ENCODE measurements around the gene ROGDI. TPM values are rescaled to one million over a fixed set of nuclear protein-coding genes. Genes with fewer than 3 reads are reported as not detected.

ROGDI gene
- total RNA-seq, 1 donor from 2014 or later, result 11.7 TPM

DNA sequence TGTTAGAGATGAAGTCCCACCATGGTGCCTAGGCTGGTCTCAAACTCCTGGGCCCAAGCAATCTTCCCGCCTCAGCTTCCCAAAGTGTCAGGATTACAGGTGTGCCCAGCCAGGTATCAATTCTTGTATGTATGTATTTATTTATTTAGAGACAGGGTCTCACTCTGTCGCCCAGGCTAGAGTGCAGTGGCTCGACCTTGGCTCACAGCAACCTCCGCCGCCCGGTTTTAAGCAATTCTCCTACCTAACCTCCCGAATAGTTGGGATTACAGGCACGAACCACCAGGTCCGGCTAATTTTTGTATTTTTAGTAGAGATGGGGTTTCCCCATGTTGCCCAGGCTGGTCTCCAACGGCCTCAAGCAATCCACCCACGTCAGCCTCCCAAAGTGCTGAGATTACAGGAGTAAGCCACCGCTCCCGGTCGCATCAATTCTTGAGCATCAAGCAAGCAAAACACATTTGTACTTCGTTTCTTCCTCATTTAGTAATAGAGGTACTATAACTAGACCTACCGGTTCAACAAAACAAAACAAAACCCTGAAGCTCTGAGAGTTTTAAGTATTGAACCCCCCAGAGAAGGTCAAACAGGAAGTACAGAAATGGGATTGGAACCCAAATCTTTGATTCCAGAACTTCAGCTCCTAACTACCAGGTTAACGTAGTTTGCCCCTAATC lies 34.4 kb downstream of the ROGDI start:
- DNase-seq (ENCODE audit: low read depth, low spot score), result no peak

GRCh38 chr16:4766875-4767628 lies 35.4 kb downstream of the ROGDI start, which contains the start of gene ZNF500:
Gene ZNF500, minus strand, starts transcription at chr16:4767162. Its CDS starts 1,184 bp downstream, at chr16:4765978.
- peak; percentile 88 for DNase-seq (ENCODE audit: low read depth, low spot score)

GRCh38 chr16:4765511-4766474 lies 36.6 kb downstream of the ROGDI start:
- DNase-seq (ENCODE audit: low read depth, low spot score), result no peak

GRCh38 chr16:4763791-4764190 lies 38.6 kb downstream of the ROGDI start:
- DNase-seq (ENCODE audit: low read depth, low spot score), result no peak

- DNase-seq (ENCODE audit: low read depth, low spot score), result no peak
Measured at GRCh38 chr16:4762205-4762604, 40.2 kb downstream of the ROGDI start.

DNA sequence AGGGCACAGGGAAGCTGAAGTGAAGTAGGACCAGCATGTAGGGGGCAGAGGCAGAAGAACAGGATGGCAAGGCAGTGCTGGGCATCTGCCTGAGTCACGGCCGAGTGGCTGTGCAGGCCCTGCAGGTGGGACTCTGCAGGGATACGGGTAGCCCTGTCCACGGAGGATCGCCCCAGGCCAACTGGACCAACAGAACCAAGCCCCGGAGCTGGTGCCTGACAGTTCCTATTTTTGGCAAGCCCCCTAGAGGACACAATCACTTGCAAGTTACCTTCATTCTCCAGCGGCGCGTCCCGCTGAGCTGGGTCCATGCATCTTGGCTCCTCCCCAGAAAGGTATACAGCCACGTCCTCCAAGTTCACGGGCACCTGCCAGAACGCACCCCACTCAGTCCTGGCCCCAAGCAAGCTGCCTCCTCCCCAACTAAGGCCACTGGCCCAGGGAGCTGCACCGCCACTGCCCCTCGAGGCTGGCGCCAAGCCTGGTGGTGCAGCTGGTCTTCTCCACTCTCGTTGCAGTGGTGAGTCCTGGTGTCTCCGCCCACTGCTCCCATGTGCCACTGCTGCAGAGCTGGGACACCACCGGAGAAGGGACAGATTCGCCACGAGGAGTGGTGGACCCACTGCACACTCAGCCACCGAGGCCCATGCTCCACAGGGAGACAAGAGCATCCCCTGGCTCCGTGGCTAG lies 42.1 kb downstream of the ROGDI start:
- no peak for DNase-seq (ENCODE audit: low read depth, low spot score)

- no peak for DNase-seq (ENCODE audit: low read depth, low spot score)
Measured at GRCh38 chr16:4755687-4756086, 46.7 kb downstream of the ROGDI start.

- no peak for DNase-seq (ENCODE audit: low read depth, low spot score)
Measured at GRCh38 chr16:4754865-4755264, 47.6 kb downstream of the ROGDI start.

DNA sequence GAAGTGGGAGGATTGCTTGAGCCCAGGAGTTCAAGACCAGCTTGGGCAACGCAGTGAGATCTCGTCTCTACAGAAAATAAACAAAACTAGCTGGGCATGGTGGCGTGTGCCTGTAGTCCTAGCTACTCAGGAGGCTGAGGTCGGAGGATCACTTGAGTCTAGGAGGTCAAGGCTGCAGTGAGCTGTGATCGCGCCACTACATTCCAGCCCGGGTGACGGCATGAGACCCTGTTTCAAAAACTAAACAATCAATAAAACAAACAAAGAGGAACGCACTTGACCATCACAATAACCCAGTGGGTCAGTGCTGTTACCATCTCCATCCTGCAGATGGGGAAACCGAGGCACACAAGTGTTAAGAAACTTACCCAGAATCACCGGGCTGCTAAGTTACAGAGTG lies 49.2 kb downstream of the ROGDI start:
- DNase-seq (ENCODE audit: low read depth, low spot score), result no peak

GRCh38 chr16:4752351-4753100 lies 49.9 kb downstream of the ROGDI start:
- no peak for DNase-seq (ENCODE audit: low read depth, low spot score)

DNA sequence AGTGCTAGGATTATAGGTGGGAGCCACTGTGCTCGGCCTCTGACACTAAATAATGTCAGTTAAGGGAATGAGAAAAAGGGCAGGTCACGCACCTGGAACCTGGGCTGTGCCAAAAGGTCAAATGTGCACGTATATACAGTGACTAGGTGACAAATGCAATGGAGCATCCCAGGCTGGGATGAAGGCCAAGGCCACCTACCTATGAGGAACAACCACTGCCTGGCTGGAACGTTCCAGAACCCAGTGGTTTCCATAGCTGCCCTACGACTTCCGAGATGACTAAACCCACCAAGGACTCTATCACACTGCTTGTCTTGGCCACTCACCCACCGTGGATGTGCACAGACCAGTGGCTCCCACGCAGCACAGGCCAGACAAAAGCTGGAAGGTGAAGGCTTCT lies 51.5 kb downstream of the ROGDI start:
- DNase-seq (ENCODE audit: low read depth, low spot score), result no peak

DNA sequence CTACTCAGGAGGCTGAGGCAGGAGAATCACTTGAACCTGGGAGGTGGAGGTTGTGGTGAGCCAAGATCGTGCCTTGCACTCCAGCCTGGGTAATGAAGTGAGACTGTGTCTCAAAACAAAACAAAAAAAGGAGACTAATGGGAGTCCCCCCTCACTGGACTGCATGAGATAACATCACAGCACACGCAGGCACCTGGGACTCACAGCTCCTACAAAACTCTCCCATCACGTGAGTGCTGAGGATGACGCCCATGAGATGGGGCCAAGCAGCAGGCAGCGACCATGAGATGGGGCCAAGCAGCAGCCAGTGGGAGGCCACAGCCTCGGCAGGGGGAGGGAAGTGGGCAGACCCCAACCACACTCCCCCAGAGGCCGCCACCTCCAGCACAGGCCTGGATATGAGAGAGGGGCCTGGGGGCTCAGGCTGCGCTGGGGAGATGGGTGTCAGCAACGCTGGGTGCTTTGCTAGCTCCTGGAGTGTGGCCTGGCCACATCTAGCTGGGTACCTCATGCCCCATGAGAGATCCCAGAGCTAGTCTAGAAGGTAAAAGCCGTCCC lies 52.7 kb downstream of the ROGDI start:
- DNase-seq (ENCODE audit: low read depth, low spot score), result no peak

DNA sequence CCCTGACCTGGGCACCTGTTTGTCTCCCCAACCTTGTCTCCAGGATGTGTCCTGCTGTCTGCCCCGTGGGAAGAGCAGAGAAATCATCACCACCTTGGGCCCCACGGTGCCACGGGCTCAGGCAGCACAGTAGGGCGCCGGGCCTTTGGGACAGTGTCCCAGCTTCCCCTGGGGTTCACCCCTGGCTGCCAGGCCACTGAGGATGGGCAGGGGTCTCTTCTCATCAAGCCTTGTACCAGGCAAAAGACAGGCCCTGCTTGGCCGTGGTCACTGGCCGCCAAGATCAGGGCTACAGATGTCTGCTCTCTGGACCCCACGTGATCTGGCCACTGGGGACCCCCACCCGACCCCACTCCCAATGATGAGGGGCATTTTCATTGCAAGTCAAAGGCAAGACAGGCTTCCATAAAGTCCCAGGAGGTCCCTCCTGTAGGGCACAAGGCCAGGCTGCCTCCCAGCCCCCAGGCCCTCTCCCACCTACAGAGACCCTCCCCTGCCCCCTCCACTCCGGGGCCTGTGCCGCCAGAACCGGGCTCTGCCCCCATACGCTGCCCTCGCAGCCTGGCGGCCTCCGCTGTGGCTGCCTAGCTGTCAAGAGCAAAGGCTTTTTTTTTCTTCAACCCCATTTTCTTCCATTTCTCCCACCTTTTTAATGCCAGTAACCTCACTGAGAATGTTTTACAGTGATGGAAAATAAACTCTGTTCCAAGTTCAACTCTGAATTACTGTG lies 53.6 kb downstream of the ROGDI start:
- DNase-seq (ENCODE audit: low read depth, low spot score), result no peak

DNA sequence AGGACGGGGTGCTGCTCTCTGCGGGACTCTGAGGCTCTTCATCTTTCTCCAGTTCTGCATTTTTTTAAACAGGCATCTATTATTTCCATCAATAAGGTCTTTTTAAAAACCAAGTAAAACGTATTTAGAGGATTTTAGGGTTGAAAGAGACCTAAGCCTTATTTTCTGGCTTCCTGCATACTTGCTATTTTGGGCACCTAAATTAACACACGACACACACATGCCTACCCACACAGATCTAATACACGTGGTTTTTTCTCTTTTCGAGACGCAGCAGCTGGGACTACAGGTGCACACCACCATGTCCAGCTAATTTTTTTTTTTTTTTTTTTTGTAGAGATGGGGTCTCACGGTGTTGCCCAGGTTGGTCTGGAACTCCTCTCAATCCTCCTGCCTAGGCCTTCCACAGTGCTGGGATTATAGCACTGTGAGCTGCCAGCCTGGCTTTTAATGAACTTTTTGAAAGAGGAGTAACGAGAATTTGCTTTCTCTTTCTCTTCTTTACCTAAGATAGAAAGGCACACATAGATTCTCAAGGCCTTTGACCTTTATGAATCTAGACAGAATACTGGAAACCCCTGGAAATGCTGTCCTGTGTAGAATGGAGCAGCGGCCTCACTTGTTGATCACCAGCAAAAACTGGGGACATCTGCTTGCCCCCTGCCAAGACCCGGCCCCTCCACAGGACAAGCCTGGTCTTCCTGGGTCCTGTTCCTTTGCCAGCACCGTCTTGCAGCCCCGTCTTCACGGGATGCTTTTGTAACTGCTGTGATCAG lies 54.3 kb downstream of the ROGDI start:
- DNase-seq (ENCODE audit: low read depth, low spot score), result no peak

DNA sequence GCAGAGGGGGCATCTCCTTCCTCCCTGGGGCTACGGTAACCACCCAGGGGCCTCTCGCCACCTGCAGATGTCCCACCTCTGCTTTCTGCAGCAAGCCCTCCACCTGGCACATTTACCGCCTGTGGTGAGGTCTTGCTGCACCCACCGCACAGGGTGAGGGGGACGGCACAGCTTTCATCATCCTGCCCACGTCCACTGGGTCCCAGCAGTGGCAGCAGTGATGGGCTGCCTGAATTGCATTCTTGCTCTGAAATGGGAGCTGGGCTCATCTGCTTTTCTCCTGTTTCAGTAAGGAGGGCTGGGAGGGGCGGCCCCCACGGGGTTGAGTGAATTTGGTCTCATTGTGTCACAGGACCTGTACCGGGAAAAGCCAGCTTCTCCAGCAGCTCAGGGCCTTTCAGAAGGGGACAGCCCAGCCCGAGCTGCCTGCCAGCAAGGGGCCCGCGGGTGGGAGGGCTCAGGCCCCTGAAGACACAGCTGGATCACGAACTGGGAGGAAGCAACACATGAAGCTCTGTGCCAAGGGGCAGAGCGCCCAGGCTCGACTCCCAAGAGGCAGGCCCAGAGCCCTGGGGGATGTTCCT lies 55.4 kb downstream of the ROGDI start:
- DNase-seq (ENCODE audit: low read depth, low spot score), result no peak
